ENCODE results near the gene UBE2L6.

DNA sequence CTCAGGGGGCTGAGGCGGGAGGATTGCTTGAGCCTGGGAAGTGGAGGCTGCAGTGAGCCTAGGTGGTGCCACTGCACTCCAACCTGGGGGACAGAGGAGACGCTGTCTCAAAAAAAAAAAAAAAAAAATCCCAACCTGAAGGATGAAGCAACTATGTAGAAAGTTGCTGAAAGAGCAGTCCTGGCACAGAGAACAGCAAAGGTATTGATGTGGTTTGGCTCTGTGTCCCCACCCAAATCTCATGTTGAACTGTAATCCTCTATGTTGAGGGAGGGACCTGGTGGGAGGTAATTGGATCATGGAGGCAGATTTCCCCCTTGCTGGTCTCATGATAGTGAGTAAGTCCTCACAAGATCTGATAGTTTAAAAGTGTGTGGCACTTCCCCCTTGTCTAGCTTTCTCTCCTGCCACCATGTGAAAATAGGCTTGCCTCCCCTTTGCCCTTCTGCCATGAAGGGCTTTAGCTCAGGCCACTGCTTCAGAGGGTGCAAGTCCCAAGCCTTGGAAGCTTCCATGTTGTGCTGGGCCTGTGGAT, 19.3 kb upstream of the UBE2L6 start:
- TF ChIP-seq EZH2 (IDR thresholded peaks at IDR 0.05; ENCODE audit: borderline replicate concordance, low read length) (no peak), CTCF (conservative IDR thresholded peaks at IDR 0.05 in 1 of 2, IDR thresholded peaks at IDR 0.05 in 1 of 2; ENCODE audit: extremely low read depth in 1 of 2, insufficient read depth in 1 of 2, low read depth in 1 of 2, low read length in 2 of 2) (no peak)

Measured in mammary epithelial cell (primary cell).